SK-N-SH (cell line): ENCODE results near the gene FBLIM1. TPM values are rescaled to one million over a fixed set of nuclear protein-coding genes. Genes with fewer than 3 reads are reported as not detected.

Experiments
- CHD2 ChIP-seq: fragments of 150-350 bp; IDR thresholded peaks from 2 replicates; pipeline ENCODE4 v1.6.1; 2018; ENCODE audit warnings: low read length; ENCODE audit not compliant: partially characterized antibody
- EP300 ChIP-seq, 2 experiments: IDR thresholded peaks; 2 replicates each; pipeline versions ENCODE4 v1.4.0 to v1.6.1; 2012; ENCODE audit warnings: borderline replicate concordance in 1 of 2, low read depth in 1 of 2, low read length in 1 of 2
- FOSL2 ChIP-seq: IDR thresholded peaks from 2 replicates; pipeline ENCODE4 v1.4.0; 2012; ENCODE audit warnings: low read depth, mild to moderate bottlenecking, moderate library complexity, borderline replicate concordance
- FOXM1 ChIP-seq: IDR thresholded peaks from 2 replicates; pipeline ENCODE4 v1.4.0; 2012; ENCODE audit warnings: low read depth, mild to moderate bottlenecking
- GABPA ChIP-seq: IDR thresholded peaks from 2 replicates; pipeline ENCODE4 v1.4.0; 2012; ENCODE audit warnings: low read depth, mild to moderate bottlenecking
- GATA2 ChIP-seq: sonication (generic); formaldehyde crosslinking; IDR thresholded peaks from 2 replicates; pipeline ENCODE4 v1.5.0; 2020; ENCODE audit warnings: mild to moderate bottlenecking, missing genetic modification reagents
- MXI1 ChIP-seq: IDR thresholded peaks from 2 replicates; pipeline ENCODE4 v1.6.1; 2012; ENCODE audit warnings: mild to moderate bottlenecking, low read depth, low read length, improper control_type of control experiment
- NFIC ChIP-seq: IDR thresholded peaks from 2 replicates; pipeline ENCODE4 v1.4.0; 2012; ENCODE audit warnings: borderline replicate concordance
- NRF1 ChIP-seq: IDR thresholded peaks from 2 replicates; pipeline ENCODE4 v1.6.1; 2012; ENCODE audit warnings: low read depth, mild to moderate bottlenecking, low read length
- RAD21 ChIP-seq: IDR thresholded peaks from 2 replicates; pipeline ENCODE4 v1.6.1; 2012; ENCODE audit warnings: mild to moderate bottlenecking, low read length
- TCF12 ChIP-seq: IDR thresholded peaks from 2 replicates; pipeline ENCODE4 v1.4.0; 2012
- YY1 ChIP-seq: IDR thresholded peaks from 2 replicates; pipeline ENCODE4 v1.4.0; 2012; ENCODE audit warnings: low read depth, mild to moderate bottlenecking
- polyA plus RNA-seq, 3 experiments: library from polyadenylated mRNA; depleted of rRNA; stranded (reverse); fragments of >200 nt; gene quantifications; 2 replicates each; pipeline ENCODE4 v1.2.3, GENCODE V29; 2012
- TF ChIP-seq, protein P1 (sequence below): IDR thresholded peaks from 2 replicates; pipeline ENCODE4; 2012
- TF ChIP-seq, protein P2 (sequence below): fragments of 200-600 bp; sonication (generic); IDR thresholded peaks from 2 replicates; pipeline ENCODE4 v1.6.1; 2017; ENCODE audit warnings: antibody characterized with exemption, mild to moderate bottlenecking, moderate library complexity
- TF ChIP-seq, protein P3 (sequence below): IDR thresholded peaks from 2 replicates; pipeline ENCODE4 v1.4.0; 2012; ENCODE audit warnings: low read depth, borderline replicate concordance
- TF ChIP-seq, protein P4 (sequence below): IDR thresholded peaks from 2 replicates; pipeline ENCODE4 v1.4.0; 2012; ENCODE audit warnings: low read depth, borderline replicate concordance
- TF ChIP-seq, protein P5 (sequence below): IDR thresholded peaks from 2 replicates; pipeline ENCODE4 v1.6.1; 2012; ENCODE audit warnings: mild to moderate bottlenecking, low read depth, low read length, moderate library complexity
- TF ChIP-seq, protein P6 (sequence below): fragments of 150-350 bp; IDR thresholded peaks from 2 replicates; pipeline ENCODE4 v1.6.1; 2016; ENCODE audit warnings: mild to moderate bottlenecking, low read depth, low read length

FBLIM1 gene
- polyA plus RNA-seq, 1 of the 3 experiments (the other 2 are of a cell fraction) = 89.8 TPM

DNA sequence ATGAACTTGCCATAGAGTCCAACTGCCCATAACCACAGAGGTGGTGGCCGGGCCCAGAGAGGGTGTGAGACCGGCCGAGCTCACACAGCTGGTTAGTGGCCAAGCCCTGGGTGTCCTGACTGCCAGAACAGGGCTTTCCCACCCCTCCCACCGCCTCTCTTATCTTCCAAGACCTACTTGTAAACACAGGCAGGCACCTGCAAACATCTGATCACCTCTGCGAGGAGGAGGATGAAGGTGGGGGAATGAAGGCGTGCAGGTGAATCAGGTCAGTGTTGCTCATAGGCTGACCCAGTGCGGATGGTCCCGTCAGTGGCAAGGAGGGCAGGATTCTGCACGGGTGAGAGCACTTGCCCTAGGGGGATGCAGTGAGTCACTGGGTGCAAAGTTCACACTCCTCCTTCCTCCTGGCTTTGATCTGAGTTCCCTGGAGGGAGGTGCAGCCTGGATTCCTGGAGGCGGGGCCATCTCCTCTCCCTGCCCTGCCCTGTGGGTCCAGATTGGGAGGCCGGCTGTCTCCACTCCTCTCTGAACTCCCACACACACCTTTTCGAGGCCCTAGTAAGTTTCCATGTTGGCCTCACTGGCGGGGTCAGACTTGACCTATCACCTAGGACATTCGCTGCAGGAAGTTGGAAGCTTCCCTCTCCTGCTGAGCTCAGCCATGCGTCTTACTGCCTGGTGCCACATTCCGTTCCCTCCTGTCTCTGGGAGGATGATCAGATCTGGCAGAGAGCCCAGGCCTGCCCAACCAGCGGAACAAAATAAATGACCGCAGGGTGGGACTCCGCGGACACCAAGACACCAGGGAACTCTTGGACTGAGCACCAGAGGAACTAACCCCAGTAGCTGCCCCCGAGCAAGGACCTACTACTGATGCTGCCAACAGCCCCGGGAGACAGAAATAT lies 41.6 kb downstream of the FBLIM1 start (continued):
- TF ChIP-seq, protein P1, sequence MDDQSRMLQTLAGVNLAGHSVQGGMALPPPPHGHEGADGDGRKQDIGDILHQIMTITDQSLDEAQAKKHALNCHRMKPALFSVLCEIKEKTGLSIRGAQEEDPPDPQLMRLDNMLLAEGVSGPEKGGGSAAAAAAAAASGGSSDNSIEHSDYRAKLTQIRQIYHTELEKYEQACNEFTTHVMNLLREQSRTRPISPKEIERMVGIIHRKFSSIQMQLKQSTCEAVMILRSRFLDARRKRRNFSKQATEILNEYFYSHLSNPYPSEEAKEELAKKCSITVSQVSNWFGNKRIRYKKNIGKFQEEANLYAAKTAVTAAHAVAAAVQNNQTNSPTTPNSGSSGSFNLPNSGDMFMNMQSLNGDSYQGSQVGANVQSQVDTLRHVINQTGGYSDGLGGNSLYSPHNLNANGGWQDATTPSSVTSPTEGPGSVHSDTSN = peak; percentile 76
- peak; percentile 39; the same call in 1 of the 2 replicates for TF ChIP-seq GABPA
- TF ChIP-seq, protein P2, sequence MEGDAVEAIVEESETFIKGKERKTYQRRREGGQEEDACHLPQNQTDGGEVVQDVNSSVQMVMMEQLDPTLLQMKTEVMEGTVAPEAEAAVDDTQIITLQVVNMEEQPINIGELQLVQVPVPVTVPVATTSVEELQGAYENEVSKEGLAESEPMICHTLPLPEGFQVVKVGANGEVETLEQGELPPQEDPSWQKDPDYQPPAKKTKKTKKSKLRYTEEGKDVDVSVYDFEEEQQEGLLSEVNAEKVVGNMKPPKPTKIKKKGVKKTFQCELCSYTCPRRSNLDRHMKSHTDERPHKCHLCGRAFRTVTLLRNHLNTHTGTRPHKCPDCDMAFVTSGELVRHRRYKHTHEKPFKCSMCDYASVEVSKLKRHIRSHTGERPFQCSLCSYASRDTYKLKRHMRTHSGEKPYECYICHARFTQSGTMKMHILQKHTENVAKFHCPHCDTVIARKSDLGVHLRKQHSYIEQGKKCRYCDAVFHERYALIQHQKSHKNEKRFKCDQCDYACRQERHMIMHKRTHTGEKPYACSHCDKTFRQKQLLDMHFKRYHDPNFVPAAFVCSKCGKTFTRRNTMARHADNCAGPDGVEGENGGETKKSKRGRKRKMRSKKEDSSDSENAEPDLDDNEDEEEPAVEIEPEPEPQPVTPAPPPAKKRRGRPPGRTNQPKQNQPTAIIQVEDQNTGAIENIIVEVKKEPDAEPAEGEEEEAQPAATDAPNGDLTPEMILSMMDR = no peak
- TF ChIP-seq NFIC = peak; percentile 98
- peak; percentile 95 for TF ChIP-seq GATA2 (CRISPR knock-in tag)
- TF ChIP-seq MXI1 = peak; percentile 30; the same call in 1 of the 2 replicates
- TF ChIP-seq, protein P3, sequence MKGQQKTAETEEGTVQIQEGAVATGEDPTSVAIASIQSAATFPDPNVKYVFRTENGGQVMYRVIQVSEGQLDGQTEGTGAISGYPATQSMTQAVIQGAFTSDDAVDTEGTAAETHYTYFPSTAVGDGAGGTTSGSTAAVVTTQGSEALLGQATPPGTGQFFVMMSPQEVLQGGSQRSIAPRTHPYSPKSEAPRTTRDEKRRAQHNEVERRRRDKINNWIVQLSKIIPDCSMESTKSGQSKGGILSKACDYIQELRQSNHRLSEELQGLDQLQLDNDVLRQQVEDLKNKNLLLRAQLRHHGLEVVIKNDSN = no peak
- no peak for TF ChIP-seq NRF1
- TF ChIP-seq FOXM1 = no peak
- peak; percentile 86 for TF ChIP-seq TCF12
- TF ChIP-seq, protein P4, sequence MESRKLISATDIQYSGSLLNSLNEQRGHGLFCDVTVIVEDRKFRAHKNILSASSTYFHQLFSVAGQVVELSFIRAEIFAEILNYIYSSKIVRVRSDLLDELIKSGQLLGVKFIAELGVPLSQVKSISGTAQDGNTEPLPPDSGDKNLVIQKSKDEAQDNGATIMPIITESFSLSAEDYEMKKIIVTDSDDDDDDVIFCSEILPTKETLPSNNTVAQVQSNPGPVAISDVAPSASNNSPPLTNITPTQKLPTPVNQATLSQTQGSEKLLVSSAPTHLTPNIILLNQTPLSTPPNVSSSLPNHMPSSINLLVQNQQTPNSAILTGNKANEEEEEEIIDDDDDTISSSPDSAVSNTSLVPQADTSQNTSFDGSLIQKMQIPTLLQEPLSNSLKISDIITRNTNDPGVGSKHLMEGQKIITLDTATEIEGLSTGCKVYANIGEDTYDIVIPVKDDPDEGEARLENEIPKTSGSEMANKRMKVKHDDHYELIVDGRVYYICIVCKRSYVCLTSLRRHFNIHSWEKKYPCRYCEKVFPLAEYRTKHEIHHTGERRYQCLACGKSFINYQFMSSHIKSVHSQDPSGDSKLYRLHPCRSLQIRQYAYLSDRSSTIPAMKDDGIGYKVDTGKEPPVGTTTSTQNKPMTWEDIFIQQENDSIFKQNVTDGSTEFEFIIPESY = no peak
- TF ChIP-seq FOSL2 = no peak
- TF ChIP-seq YY1 = no peak
- no peak for TF ChIP-seq RAD21
- TF ChIP-seq, protein P5, sequence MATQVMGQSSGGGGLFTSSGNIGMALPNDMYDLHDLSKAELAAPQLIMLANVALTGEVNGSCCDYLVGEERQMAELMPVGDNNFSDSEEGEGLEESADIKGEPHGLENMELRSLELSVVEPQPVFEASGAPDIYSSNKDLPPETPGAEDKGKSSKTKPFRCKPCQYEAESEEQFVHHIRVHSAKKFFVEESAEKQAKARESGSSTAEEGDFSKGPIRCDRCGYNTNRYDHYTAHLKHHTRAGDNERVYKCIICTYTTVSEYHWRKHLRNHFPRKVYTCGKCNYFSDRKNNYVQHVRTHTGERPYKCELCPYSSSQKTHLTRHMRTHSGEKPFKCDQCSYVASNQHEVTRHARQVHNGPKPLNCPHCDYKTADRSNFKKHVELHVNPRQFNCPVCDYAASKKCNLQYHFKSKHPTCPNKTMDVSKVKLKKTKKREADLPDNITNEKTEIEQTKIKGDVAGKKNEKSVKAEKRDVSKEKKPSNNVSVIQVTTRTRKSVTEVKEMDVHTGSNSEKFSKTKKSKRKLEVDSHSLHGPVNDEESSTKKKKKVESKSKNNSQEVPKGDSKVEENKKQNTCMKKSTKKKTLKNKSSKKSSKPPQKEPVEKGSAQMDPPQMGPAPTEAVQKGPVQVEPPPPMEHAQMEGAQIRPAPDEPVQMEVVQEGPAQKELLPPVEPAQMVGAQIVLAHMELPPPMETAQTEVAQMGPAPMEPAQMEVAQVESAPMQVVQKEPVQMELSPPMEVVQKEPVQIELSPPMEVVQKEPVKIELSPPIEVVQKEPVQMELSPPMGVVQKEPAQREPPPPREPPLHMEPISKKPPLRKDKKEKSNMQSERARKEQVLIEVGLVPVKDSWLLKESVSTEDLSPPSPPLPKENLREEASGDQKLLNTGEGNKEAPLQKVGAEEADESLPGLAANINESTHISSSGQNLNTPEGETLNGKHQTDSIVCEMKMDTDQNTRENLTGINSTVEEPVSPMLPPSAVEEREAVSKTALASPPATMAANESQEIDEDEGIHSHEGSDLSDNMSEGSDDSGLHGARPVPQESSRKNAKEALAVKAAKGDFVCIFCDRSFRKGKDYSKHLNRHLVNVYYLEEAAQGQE = no peak
- TF ChIP-seq EP300 (IDR thresholded peaks at IDR 0.05; ENCODE audit: borderline replicate concordance in 1 of 2, low read depth in 1 of 2, low read length in 1 of 2) = peak; percentile 66 to 79; a peak in 2 of 4 replicates
- peak; percentile 44 for TF ChIP-seq CHD2
- TF ChIP-seq, protein P6, sequence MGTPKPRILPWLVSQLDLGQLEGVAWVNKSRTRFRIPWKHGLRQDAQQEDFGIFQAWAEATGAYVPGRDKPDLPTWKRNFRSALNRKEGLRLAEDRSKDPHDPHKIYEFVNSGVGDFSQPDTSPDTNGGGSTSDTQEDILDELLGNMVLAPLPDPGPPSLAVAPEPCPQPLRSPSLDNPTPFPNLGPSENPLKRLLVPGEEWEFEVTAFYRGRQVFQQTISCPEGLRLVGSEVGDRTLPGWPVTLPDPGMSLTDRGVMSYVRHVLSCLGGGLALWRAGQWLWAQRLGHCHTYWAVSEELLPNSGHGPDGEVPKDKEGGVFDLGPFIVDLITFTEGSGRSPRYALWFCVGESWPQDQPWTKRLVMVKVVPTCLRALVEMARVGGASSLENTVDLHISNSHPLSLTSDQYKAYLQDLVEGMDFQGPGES = no peak
- TF ChIP-seq, all 33 proteins: peak for 17
